HFFc6 (cell line): ENCODE results near the gene EIF2A. TPM values are rescaled to one million over a fixed set of nuclear protein-coding genes. Genes with fewer than 3 reads are reported as not detected.
"Not testable (repeated sequence)": the region's sequence is repeated elsewhere in the genome, so short reads cannot be mapped to it uniquely, and the experiment has no call there.

Experiments
- DNase-seq: peaks from one replicate; pipeline ENCODE4 v3.0.0-alpha.2; 2018
- H3K27ac Mint-ChIP-seq: 2 replicates; pipeline ENCODE4 v1.8.0; 2020; ENCODE audit warnings: mild to moderate bottlenecking, mixed read lengths
- H3K27me3 Mint-ChIP-seq: 2 replicates; pipeline ENCODE4 v1.8.0; 2021; ENCODE audit warnings: mild to moderate bottlenecking, moderate library complexity, mixed read lengths; ENCODE audit not compliant: insufficient read depth
- H3K36me3 Mint-ChIP-seq: 2 replicates; pipeline ENCODE4 v1.8.0; 2021; ENCODE audit warnings: low read depth, mixed read lengths
- H3K4me1 Mint-ChIP-seq: 2 replicates; pipeline ENCODE4 v1.8.0; 2020; ENCODE audit warnings: low read depth, mixed read lengths
- H3K4me3 Mint-ChIP-seq: 2 replicates; pipeline ENCODE4 v1.8.0; 2020; ENCODE audit warnings: mild to moderate bottlenecking, moderate library complexity, mixed read lengths
- H3K9me3 Mint-ChIP-seq: 2 replicates; pipeline ENCODE4 v1.8.0; 2020; ENCODE audit warnings: mild to moderate bottlenecking, mixed read lengths
- CTCF ChIP-seq: fragments of 200-600 bp; sonication (generic); IDR thresholded peaks from 2 replicates; pipeline ENCODE4 v1.5.0; 2021; ENCODE audit warnings: antibody characterized with exemption, mild to moderate bottlenecking
- long read RNA-seq: library from polyadenylated mRNA; unstranded; transcript quantifications from one replicate; pipeline ENCODE4 v2.0.0, GENCODE V29; 2019
- total RNA-seq, 6 experiments: library from RNA; stranded (reverse); fragmentation: NEBNext Ultra II Directional; extraction: Animal tissue kit (Norgen Biotek cat#: 25700); gene quantifications; 2 replicates in 1 of 6; 3 replicates in 5 of 6; pipeline ENCODE4 v1.2.3, GENCODE V29; 2021

EIF2A gene
- 10 to 100 TPM; 69.6 to 85.9 (median 75.0) TPM for total RNA-seq
- long read RNA-seq, transcript EIF2A-214 (13 exons, 1,913 nt): minor isoform, 7 of 123 reads
- long read RNA-seq, transcript EIF2A-203 (14 exons, 2,198 nt): major isoform, 75 of 123 reads
- long read RNA-seq, partial matches to known transcripts: 26 of 123 reads
- long read RNA-seq, other reads (novel, unspliced or antisense): 11 of 123 reads

- Mint-ChIP-seq H3K4me3 (peak within 1 kb of the TSS; percentile 99), H3K27me3 (peaks cover 1% of the 10 kb centered on the region), H3K27ac (peak within 1 kb of the TSS; percentile 96), H3K4me1 (peaks cover 53% of the 10 kb centered on the region), H3K9me3 (no peaks in the 10 kb centered on the region), H3K36me3 (peaks cover 30% of the 10 kb centered on the region)
- peak; percentile 99 for DNase-seq
- TF ChIP-seq CTCF: no peak
These were observed at the start of gene EIF2A, which contains the start of gene SERP1 for GRCh38 chr3:150546226-150547044. EIF2A (plus strand) TSS chr3:150546787; CDS start chr3:150546803, 16 bp downstream. SERP1 (minus strand) TSS chr3:150546496; CDS start chr3:150546135, 361 bp downstream.

- peaks cover 48% of the 10 kb centered on the region for H3K4me1 Mint-ChIP-seq
- peak; percentile 86 for DNase-seq
- peak overlapping the region; percentile 65 for H3K27ac Mint-ChIP-seq
- no peak for TF ChIP-seq CTCF
- H3K36me3 Mint-ChIP-seq: peaks cover 18% of the 10 kb centered on the region
- H3K27me3 Mint-ChIP-seq: peaks cover 7% of the 10 kb centered on the region
- peak overlapping the region; percentile 52 for H3K4me3 Mint-ChIP-seq
- H3K9me3 Mint-ChIP-seq: peaks cover 15% of the 10 kb centered on the region
These were observed 48.6 kb upstream of the EIF2A start for GRCh38 chr3:150497956-150498355.

- not testable (repeated sequence) for H3K27me3 Mint-ChIP-seq, H3K27ac Mint-ChIP-seq, DNase-seq, H3K4me3 Mint-ChIP-seq
- Mint-ChIP-seq H3K36me3 (peaks cover 12% of the 10 kb centered on the region), H3K4me1 (peaks cover 28% of the 10 kb centered on the region), H3K9me3 (peaks cover 15% of the 10 kb centered on the region)
These were observed 45.6 kb upstream of the EIF2A start for GRCh38 chr3:150500960-150501359.

- Mint-ChIP-seq H3K27me3 (peaks cover 8% of the 10 kb centered on the region), H3K4me1 (peaks cover 5% of the 10 kb centered on the region), H3K36me3 (peaks cover 12% of the 10 kb centered on the region), H3K27ac (no peak overlapping the region), H3K4me3 (no peak overlapping the region), H3K9me3 (peaks cover 20% of the 10 kb centered on the region)
- TF ChIP-seq CTCF: peak; percentile 24; the same call in 1 of the 2 replicates
- no peak for DNase-seq
These were observed 43.0 kb upstream of the EIF2A start for GRCh38 chr3:150503402-150504099.

GRCh38 chr3:150504483-150504882, 42.1 kb upstream of the EIF2A start:
- Mint-ChIP-seq H3K4me3 (no peak overlapping the region), H3K27me3 (peaks cover 8% of the 10 kb centered on the region), H3K36me3 (peaks cover 12% of the 10 kb centered on the region), H3K27ac (no peak overlapping the region), H3K9me3 (peaks cover 20% of the 10 kb centered on the region), H3K4me1 (no peaks in the 10 kb centered on the region)
- no peak for TF ChIP-seq CTCF
- DNase-seq: no peak
